ENCODE data around the gene SLC6A12.

DNA sequence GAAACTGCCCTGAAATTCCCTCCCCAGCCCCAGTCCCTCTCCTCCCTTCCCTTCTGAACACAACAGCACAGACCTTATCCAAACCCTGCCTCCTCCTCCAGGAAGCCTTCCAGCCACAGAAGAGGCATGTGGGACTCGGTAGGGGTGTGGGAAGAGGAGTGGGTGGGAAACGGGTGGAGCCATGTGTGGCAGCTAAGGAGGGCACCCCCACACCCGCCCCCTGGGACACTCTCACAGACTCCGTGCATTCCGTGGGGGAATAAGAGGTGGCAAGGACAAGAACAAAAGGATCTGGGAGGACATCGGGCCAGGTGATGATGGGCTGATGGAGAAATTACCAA, 24.4 kb downstream of the SLC6A12 start:
- TF ChIP-seq, protein P1, sequence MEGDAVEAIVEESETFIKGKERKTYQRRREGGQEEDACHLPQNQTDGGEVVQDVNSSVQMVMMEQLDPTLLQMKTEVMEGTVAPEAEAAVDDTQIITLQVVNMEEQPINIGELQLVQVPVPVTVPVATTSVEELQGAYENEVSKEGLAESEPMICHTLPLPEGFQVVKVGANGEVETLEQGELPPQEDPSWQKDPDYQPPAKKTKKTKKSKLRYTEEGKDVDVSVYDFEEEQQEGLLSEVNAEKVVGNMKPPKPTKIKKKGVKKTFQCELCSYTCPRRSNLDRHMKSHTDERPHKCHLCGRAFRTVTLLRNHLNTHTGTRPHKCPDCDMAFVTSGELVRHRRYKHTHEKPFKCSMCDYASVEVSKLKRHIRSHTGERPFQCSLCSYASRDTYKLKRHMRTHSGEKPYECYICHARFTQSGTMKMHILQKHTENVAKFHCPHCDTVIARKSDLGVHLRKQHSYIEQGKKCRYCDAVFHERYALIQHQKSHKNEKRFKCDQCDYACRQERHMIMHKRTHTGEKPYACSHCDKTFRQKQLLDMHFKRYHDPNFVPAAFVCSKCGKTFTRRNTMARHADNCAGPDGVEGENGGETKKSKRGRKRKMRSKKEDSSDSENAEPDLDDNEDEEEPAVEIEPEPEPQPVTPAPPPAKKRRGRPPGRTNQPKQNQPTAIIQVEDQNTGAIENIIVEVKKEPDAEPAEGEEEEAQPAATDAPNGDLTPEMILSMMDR (IDR thresholded peaks at IDR 0.05; ENCODE audit: poor library complexity, severe bottlenecking) = no peak
- no peak for TF ChIP-seq EZH2 (IDR thresholded peaks at IDR 0.05; ENCODE audit: borderline replicate concordance, insufficient read depth, low read length, poor library complexity, severe bottlenecking)
- TF ChIP-seq, protein P2, sequence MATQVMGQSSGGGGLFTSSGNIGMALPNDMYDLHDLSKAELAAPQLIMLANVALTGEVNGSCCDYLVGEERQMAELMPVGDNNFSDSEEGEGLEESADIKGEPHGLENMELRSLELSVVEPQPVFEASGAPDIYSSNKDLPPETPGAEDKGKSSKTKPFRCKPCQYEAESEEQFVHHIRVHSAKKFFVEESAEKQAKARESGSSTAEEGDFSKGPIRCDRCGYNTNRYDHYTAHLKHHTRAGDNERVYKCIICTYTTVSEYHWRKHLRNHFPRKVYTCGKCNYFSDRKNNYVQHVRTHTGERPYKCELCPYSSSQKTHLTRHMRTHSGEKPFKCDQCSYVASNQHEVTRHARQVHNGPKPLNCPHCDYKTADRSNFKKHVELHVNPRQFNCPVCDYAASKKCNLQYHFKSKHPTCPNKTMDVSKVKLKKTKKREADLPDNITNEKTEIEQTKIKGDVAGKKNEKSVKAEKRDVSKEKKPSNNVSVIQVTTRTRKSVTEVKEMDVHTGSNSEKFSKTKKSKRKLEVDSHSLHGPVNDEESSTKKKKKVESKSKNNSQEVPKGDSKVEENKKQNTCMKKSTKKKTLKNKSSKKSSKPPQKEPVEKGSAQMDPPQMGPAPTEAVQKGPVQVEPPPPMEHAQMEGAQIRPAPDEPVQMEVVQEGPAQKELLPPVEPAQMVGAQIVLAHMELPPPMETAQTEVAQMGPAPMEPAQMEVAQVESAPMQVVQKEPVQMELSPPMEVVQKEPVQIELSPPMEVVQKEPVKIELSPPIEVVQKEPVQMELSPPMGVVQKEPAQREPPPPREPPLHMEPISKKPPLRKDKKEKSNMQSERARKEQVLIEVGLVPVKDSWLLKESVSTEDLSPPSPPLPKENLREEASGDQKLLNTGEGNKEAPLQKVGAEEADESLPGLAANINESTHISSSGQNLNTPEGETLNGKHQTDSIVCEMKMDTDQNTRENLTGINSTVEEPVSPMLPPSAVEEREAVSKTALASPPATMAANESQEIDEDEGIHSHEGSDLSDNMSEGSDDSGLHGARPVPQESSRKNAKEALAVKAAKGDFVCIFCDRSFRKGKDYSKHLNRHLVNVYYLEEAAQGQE (IDR thresholded peaks at IDR 0.05; ENCODE audit: borderline replicate concordance) = no peak
- no peak for TF ChIP-seq MXI1 (conservative IDR thresholded peaks at IDR 0.05; ENCODE audit: poor library complexity, severe bottlenecking)
